PC-3 (cell line): ENCODE measurements around the gene AADACL2.

Source experiments
- CTCF ChIP-seq: fragments of 300-600 bp; sonication (generic); conservative IDR thresholded peaks from 2 replicates; pipeline ENCODE4 v1.5.1; 2017; ENCODE audit warnings: antibody characterized with exemption, low read depth, mild to moderate bottlenecking, low read length
- EZH2 ChIP-seq: fragments of 300-600 bp; sonication (generic); IDR thresholded peaks from one replicate; pipeline ENCODE4 v1.6.1; 2017; ENCODE audit warnings: antibody characterized with exemption, mild to moderate bottlenecking, low read length; ENCODE audit not compliant: unreplicated experiment
- EZH2phosphoT487 ChIP-seq: fragments of 300-600 bp; sonication (generic); IDR thresholded peaks from 2 replicates; pipeline ENCODE4 v1.6.1; 2018; ENCODE audit warnings: mild to moderate bottlenecking, antibody characterized with exemption, low read length, borderline replicate concordance

- TF ChIP-seq CTCF (no peak), EZH2 (no peak), EZH2phosphoT487 (no peak)
Observed at GRCh38 chr3:151796105-151796680, 62.5 kb downstream of the AADACL2 start.
